Measurements from ENCODE around the gene NECAB2. TPM values are rescaled to one million over a fixed set of nuclear protein-coding genes. Genes with fewer than 3 reads are reported as not detected.

The NECAB2 gene
- total RNA-seq, 4 donors from 2014 or later, result not detected

DNA sequence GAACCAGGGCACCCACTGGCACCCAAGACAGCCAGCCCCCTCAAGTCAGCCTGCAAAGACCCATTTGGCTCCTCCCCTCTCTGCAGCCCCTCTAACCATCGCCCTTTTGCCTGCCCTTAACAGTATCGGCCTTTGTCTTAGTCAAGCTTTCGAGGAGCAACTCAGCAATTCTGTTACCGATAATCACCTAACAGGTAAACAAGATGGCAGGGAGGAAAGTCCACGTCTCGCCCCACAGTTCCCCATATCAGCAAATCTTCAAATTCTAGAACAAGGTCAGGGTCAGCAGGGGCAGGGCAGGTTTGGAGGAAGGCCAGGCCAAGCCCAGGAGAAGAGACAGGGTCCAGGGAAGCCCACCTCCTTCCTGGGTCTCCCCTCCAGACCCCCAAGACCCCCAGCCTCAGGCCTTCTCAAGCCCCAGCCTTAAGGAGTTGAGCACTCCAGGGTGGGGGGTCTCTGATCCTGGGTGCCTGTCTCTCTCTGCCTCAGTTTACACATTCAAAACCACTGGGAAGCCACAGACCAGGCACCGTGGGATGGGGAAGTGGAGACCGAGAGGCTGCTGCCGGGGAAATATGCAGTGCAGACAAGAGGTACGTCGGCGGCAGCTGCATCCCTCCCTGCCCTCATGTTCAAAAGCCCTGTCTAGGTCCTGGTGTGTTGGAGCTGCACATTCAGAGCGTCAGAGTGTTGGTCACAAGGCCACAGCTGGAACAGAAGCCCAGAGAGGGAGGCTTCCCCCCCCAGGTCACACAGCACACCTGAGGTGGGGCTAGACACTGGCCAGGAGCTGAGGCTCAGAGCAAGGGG, 18.9 kb upstream of the NECAB2 start:
- TF ChIP-seq, protein P1, sequence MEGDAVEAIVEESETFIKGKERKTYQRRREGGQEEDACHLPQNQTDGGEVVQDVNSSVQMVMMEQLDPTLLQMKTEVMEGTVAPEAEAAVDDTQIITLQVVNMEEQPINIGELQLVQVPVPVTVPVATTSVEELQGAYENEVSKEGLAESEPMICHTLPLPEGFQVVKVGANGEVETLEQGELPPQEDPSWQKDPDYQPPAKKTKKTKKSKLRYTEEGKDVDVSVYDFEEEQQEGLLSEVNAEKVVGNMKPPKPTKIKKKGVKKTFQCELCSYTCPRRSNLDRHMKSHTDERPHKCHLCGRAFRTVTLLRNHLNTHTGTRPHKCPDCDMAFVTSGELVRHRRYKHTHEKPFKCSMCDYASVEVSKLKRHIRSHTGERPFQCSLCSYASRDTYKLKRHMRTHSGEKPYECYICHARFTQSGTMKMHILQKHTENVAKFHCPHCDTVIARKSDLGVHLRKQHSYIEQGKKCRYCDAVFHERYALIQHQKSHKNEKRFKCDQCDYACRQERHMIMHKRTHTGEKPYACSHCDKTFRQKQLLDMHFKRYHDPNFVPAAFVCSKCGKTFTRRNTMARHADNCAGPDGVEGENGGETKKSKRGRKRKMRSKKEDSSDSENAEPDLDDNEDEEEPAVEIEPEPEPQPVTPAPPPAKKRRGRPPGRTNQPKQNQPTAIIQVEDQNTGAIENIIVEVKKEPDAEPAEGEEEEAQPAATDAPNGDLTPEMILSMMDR (IDR thresholded peaks at IDR 0.05; ENCODE audit: low read depth), result no peak

DNA sequence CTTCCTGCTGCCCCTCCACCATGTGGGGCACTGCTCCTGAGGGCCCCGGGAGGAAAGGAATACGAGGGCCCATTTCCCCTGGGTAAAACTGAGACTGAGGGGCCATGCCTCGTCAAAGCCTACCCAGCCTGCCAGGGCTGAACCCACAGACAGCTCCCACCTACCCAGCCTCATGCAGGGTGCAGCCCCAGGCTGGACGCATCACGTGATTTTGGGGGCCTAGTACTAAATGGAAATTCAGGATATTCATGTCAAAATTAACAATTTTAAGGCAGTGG, 18.4 kb upstream of the NECAB2 start:
- TF ChIP-seq, protein P1 (IDR thresholded peaks at IDR 0.05; ENCODE audit: low read depth), result no peak

DNA sequence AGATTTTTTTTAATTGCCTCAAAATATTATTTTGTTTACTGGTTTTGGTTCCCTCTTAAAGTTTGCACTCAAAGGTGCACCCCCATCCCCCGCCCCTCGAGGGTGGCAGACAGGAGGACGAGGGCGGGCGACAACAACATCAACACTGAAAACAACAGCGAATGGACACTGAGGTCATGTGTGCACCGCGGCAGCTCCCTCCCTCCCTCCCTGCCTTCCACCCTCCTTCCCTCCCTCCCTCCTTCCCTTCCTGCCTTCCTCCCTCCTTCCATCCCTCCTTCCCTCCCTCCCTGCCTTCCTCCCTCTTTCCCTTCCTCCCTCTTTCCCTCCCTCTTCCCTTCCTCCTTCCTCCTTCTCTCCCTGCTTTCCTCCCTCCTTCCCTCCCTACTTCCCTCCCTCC, 16.5 kb upstream of the NECAB2 start:
- TF ChIP-seq, protein P1 (IDR thresholded peaks at IDR 0.05; ENCODE audit: low read depth), result no peak

DNA sequence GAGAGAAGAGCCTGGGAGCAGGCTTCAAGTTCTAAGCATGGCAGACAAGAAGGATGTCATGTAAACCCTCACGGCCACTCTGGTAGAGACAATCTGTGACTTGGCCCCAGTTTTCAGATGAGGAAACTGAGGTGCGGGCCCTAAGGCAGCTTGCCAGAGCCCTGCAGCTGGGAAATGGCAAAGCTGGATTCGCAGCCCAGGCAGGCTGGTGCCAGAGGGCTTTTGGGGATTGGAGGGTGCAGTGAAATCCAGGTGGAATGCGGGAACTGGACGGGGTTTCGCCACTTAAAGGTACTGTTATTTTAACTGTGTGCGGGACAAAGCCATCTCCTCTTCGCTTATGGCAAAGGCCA, 15.5 kb upstream of the NECAB2 start:
- TF ChIP-seq, protein P1 (IDR thresholded peaks at IDR 0.05; ENCODE audit: low read depth), result no peak

DNA sequence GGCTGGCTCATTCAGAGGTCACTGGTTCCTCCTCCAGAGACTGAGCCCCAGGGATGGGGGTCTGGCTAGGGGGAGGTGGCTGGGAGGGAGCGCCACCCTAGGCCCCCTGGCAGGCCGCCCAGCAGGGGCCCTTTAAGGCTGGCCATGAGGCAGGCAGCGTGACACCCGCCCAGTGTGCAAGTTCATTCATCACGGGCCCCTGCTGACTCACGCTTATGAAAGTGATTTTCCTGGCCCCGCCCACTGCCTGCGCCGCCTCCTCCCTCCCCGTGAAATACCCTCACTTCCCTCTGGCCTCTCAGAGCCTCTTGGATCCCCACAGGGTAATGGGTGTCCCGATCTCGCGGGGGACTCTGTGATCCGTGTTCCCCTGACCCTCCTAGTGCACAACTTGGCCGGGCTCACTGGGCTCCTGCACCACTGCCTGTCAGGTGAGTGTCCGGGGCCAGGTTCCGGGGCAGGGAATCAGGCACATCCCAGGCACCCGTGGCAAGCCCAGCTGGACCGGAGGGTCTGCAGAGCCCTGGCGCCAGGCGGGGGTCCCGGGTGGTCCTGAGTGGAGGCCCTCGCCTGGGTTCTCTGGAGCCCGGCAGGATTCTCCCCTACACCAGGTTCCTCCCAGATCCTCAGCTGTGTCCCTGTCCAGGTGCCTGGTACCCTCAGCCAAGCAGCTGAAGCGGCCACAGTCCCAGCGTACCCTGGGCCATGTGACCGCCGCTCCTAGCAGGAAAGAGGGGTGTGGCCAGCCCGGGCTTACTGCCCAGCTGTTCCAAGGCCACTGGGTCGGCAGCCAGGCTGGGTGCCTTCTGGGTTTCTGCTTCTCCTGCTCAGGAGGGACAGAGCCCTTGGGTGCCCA, 14.9 kb upstream of the NECAB2 start, which contains the start of gene OSGIN1:
Gene OSGIN1, plus strand, starts transcription at position 301 of the 856 bp plus-strand sequence. CDS start 4,432 bp downstream, outside the sequence.
- TF ChIP-seq, protein P1 (IDR thresholded peaks at IDR 0.05; ENCODE audit: low read depth), result no peak

DNA sequence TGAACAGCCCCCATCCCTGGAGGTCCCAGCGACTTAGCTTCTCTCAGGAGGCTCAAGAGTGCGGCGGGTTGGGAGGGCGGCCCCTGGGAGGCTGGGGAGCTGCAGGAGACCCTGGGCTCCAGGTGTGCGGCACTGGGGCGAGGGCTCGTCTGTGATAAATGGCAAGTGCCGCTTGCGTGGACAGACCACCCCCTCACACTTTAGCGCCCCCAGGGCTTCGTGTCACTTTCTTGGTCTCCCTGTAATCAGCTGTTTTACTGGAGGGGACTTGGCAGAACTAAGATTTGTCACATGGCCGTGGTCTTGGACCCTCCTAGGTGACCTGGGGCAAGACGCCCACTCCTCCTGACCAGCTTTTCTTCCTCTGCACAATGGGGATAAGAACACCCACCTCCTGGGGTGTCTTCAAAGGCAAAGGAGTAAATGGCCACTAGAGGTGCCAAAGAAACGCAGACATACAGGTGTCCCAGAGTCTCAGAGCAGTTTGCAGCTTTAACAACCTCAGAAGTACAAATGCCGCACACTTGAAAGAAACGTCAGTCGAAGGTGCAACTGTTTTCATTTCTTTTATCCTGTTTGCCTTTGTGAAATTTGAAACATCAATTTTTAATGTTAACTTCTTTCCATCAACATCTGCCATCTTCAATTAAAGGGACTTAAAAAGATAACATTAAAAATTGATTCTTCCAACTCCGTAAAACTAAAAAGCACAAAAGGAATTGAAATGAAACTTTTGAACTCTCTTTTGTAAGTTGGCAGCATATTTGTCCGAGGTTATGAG, 14.1 kb upstream of the NECAB2 start:
- TF ChIP-seq, protein P1 (IDR thresholded peaks at IDR 0.05; ENCODE audit: low read depth), result no peak
